Stimulated activated naive CD8-positive, alpha-beta T cell treated with anti-CD3 and anti-CD28 coated beads, Interleukin-15, amount 100 ng/mL, for 72 hours (primary cell): ENCODE results near the gene FZR1.

Experiments
- ATAC-seq: fragments of 150-1000 bp; cut with Tn5 transposase; 2 replicates; pipeline ENCODE4 v1.10.0; 2021; ENCODE audit warnings: mild to moderate bottlenecking, moderate library complexity
- DNase-seq, 2 donors: peaks; one replicate each; pipeline ENCODE4 v3.0.0; 2021 to 2022
- H3K27ac Mint-ChIP-seq, 2 donors: one replicate each; pipeline ENCODE4 v1.8.0; 2022; ENCODE audit warnings: mild to moderate bottlenecking in 2 of 2, mixed read lengths in 2 of 2, moderate library complexity in 2 of 2
- H3K27me3 Mint-ChIP-seq: one replicate; pipeline ENCODE4 v1.8.0; 2022; ENCODE audit warnings: mixed read lengths
- H3K4me1 Mint-ChIP-seq: one replicate; pipeline ENCODE4 v1.8.0; 2022; ENCODE audit warnings: mild to moderate bottlenecking, mixed read lengths
- H3K4me3 Mint-ChIP-seq, 2 donors: one replicate each; pipeline ENCODE4 v1.8.0; 2022; ENCODE audit warnings: mild to moderate bottlenecking in 2 of 2, mixed read lengths in 2 of 2, moderate library complexity in 1 of 2
- H3K9me3 Mint-ChIP-seq, 2 donors: one replicate each; pipeline ENCODE4 v1.8.0; 2022; ENCODE audit warnings: mixed read lengths in 2 of 2

Gene FZR1

GRCh38 chr19:3505598-3506383 is at the start of gene FZR1:
Gene FZR1 (plus strand): TSS chr19:3506311. CDS start chr19:3522990, 16,679 bp downstream.
- H3K27me3 Mint-ChIP-seq: no peaks in the 10 kb centered on the region
- peak within 1 kb of the TSS; percentile 93 to 98 for H3K27ac Mint-ChIP-seq
- H3K4me3 Mint-ChIP-seq: peak within 1 kb of the TSS; percentile 96 to 99
- H3K4me1 Mint-ChIP-seq: peaks cover 51% of the 10 kb centered on the region
- no peaks in the 10 kb centered on the region for H3K9me3 Mint-ChIP-seq
- DNase-seq (peak; percentile 99 to 100), ATAC-seq (peak; percentile 94)

GRCh38 chr19:3456925-3457527 is 49.1 kb upstream of the FZR1 start:
- Mint-ChIP-seq H3K4me3 (no peak overlapping the region), H3K4me1 (no peaks in the 10 kb centered on the region), H3K27ac (no peak overlapping the region), H3K27me3 (no peaks in the 10 kb centered on the region), H3K9me3 (no peaks in the 10 kb centered on the region)
- peak; percentile 19 for ATAC-seq
- no peak for DNase-seq

DNA sequence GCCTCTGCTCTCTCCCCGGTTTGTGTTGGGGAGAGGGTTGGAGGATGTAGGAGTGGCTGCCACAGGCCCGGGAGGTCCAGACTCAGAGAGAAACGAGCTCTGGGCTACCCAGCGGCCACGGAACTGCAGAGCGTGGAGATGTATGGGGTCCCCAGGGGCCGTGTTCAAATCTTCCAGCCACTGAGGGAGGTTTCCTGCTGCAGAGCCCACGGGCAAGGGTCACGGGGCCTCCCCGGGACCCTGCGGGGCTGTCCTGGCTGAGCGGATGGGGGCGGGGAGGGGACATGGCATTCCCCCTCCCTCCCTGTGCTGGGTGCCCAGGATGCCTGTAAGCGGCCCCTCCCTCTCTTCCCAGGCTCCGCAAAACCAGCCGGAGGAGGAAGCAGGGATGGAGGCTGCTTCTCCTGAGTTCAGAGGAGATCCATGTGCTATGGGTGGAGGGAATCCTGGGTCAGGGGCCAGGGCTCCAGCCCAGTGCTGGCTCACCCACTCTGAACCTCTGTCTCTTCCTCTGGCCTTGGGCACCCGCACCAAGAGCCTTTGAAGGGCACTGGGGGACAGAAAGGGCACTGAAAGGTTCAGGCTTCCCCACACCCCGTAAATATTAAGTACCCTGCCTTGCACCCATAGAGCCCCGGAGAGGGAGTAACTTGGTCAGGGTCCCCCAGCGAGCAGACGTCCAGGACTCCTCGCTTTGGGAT is 48.4 kb upstream of the FZR1 start:
- DNase-seq: no peak
- Mint-ChIP-seq H3K9me3 (no peaks in the 10 kb centered on the region), H3K4me1 (no peaks in the 10 kb centered on the region), H3K4me3 (no peak overlapping the region), H3K27me3 (no peaks in the 10 kb centered on the region), H3K27ac (no peak overlapping the region)
- ATAC-seq: peak; percentile 14

- no peaks in the 10 kb centered on the region for H3K4me1 Mint-ChIP-seq
- H3K27me3 Mint-ChIP-seq: no peaks in the 10 kb centered on the region
- no peak overlapping the region for H3K4me3 Mint-ChIP-seq
- H3K9me3 Mint-ChIP-seq: no peaks in the 10 kb centered on the region
- no peak for ATAC-seq
- no peak for DNase-seq
- H3K27ac Mint-ChIP-seq: peak overlapping the region in 1 of 2 donors; percentile 19
Observed at GRCh38 chr19:3458229-3459088, 47.7 kb upstream of the FZR1 start.

DNA sequence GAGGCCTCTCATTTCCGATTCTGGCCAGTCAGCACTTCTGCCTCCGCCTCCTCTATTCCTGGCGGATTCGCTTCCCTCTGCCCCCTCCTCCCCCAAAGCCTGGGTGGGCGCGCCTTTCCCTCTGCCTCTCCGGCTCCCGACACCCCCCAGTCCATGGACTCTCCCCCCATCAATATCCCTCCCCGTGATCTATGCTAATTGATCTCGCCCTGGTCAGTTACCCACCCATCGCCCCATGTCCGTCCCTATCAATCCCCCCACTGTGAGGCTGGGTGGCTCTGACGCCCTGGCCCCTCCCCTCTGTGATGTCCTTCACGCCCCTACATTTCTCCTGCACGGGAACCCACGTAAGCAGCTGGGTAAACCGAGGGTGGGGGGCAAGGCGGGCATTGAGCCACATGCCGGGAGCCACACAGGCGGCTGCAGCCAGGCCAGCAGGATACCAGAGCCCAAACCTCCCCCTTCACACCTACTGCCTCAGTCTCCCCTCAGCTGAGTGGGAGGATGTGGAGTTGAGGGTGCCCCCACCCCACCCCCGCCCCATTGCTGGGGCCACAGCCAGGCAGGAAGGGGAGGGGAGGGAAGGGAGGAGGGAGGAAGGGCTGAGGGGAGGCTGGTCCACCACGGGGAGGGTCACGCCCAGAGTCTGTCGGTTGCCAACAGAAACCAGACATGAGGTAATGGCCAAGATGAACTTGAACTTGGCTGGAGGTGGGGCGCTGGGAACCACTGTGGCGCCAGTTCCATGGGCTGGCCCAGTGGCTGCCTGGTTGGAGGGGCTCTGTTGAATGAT is 46.8 kb upstream of the FZR1 start:
- ATAC-seq (no peak), DNase-seq (no peak)
- no peak overlapping the region for H3K4me3 Mint-ChIP-seq
- H3K4me1 Mint-ChIP-seq: no peaks in the 10 kb centered on the region
- H3K27ac Mint-ChIP-seq: no peak overlapping the region
- H3K9me3 Mint-ChIP-seq: no peaks in the 10 kb centered on the region
- no peaks in the 10 kb centered on the region for H3K27me3 Mint-ChIP-seq

GRCh38 chr19:3459965-3460582 is 46.0 kb upstream of the FZR1 start:
- peak overlapping the region in 1 of 2 donors; percentile 27 for H3K27ac Mint-ChIP-seq
- H3K4me1 Mint-ChIP-seq: no peaks in the 10 kb centered on the region
- no peaks in the 10 kb centered on the region for H3K9me3 Mint-ChIP-seq
- ATAC-seq (no peak), DNase-seq (no peak)
- no peak overlapping the region for H3K4me3 Mint-ChIP-seq
- no peaks in the 10 kb centered on the region for H3K27me3 Mint-ChIP-seq

- H3K4me3 Mint-ChIP-seq: no peak overlapping the region
- H3K4me1 Mint-ChIP-seq: no peaks in the 10 kb centered on the region
- H3K27ac Mint-ChIP-seq: no peak overlapping the region
- ATAC-seq (peak; percentile 32), DNase-seq (no peak)
- peaks cover 0 to 7% of the 10 kb centered on the region in 2 donors for H3K9me3 Mint-ChIP-seq
- H3K27me3 Mint-ChIP-seq: no peaks in the 10 kb centered on the region
Observed at GRCh38 chr19:3462991-3463713, 43.0 kb upstream of the FZR1 start.

GRCh38 chr19:3463714-3464586 is 42.2 kb upstream of the FZR1 start:
- Mint-ChIP-seq H3K4me3 (no peak overlapping the region), H3K4me1 (no peaks in the 10 kb centered on the region), H3K9me3 (peaks cover 0 to 14% of the 10 kb centered on the region in 2 donors), H3K27me3 (no peaks in the 10 kb centered on the region), H3K27ac (no peak overlapping the region)
- DNase-seq (no peak), ATAC-seq (peak; percentile 48)

GRCh38 chr19:3464587-3465235 is 41.4 kb upstream of the FZR1 start:
- no peaks in the 10 kb centered on the region for H3K4me1 Mint-ChIP-seq
- peak overlapping the region in 1 of 2 donors; percentile 71 for H3K27ac Mint-ChIP-seq
- peaks cover 0 to 14% of the 10 kb centered on the region in 2 donors for H3K9me3 Mint-ChIP-seq
- DNase-seq (no peak), ATAC-seq (no peak)
- no peak overlapping the region for H3K4me3 Mint-ChIP-seq
- no peaks in the 10 kb centered on the region for H3K27me3 Mint-ChIP-seq

GRCh38 chr19:3465552-3465951 is 40.6 kb upstream of the FZR1 start:
- H3K4me1 Mint-ChIP-seq: no peaks in the 10 kb centered on the region
- H3K27me3 Mint-ChIP-seq: no peaks in the 10 kb centered on the region

GRCh38 chr19:3466635-3467034 is 39.5 kb upstream of the FZR1 start:
- DNase-seq (no peak), ATAC-seq (no peak)
- H3K4me3 Mint-ChIP-seq: no peak overlapping the region
- no peak overlapping the region for H3K27ac Mint-ChIP-seq
- H3K9me3 Mint-ChIP-seq: peaks cover 0 to 14% of the 10 kb centered on the region in 2 donors
- H3K27me3 Mint-ChIP-seq: no peaks in the 10 kb centered on the region
- H3K4me1 Mint-ChIP-seq: no peaks in the 10 kb centered on the region

More at GRCh38 chr19:3465552-3465951, 40.6 kb upstream of the FZR1 start:
- peak overlapping the region in 1 of 2 donors; percentile 8 for H3K27ac Mint-ChIP-seq
- ATAC-seq (no peak), DNase-seq (no peak)
- peaks cover 0 to 14% of the 10 kb centered on the region in 2 donors for H3K9me3 Mint-ChIP-seq
- H3K4me3 Mint-ChIP-seq: no peak overlapping the region

DNA sequence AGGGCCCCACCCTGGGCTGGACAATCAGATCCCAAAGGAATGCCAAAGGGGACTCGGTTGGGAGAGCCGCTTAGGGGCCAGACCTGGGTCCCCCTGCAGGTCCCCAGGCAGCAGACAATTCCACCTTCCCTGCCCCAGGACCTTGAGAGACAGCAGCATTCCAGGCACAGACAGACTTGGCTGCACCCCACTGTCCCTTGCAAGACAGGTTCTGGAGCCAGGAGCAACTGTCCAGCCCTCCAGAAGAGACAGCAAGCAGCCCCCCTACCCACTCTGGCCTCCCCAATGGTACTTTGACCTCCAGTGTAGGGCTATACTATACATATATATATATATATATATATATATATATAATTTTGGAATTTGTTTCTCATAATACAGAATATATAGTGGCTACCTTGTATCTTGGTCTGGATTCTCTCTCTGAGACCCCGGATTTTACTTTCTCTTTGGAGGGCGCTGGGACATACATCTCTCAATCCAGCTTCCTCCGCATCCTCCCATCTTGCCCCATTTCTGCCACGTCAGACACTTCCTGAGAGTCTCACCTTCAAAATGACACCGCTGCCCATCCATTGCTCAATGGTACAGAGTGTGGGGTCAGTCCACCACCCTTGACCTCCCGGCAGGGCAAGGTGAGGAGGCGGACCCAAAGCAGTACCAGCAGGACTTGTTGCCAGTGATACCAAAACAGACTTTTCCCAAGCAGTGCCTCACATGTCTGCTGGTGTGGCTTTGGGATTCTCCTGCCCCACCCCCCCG is 38.5 kb upstream of the FZR1 start:
- Mint-ChIP-seq H3K4me3 (no peak overlapping the region), H3K27ac (no peak overlapping the region), H3K9me3 (peaks cover 0 to 14% of the 10 kb centered on the region in 2 donors), H3K27me3 (no peaks in the 10 kb centered on the region), H3K4me1 (no peaks in the 10 kb centered on the region)
- DNase-seq (no peak), ATAC-seq (no peak)
